ENCODE measurements around the gene GCHFR.

DNA sequence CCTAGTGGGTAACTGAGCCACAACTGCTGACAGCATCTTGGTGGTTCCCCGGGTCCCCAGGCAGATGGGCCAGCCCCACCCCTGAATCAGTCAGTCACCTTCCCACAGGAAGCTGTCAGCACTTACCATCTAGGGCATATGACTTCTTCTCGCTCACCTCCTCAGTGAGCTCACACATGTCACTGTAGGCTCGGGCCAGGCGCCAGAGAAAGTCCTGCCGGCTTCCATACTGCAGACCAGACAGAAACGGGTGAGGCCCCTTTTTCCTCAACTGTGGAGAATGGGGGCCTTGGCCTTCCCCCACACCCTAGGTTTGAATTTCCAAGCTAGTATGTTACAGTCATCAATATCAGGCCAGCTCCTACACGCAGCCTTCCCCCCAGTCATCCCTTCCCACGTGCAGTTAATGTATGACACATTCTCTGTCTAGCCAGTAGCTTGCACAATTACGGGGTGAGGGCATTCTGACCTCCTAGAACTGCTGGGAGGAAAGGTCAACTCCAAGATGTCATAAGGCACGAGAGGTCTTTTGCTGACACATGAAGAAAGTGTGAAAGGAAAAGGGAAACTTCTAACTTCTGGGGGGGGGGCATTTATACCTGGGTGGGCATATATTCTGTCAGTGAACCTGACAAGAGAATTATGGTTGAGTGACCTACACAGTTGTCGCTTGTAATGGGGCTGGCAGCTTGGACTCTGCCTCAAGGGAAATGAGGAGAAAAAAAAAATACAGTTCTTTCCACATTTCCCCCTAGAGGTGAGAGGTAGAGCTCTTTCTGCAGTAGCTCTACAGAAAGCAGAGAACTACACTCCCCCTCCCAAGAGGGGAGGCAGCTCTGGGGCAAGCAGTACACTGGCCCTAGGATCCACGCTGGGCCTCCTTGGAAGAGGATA is 19.7 kb upstream of the GCHFR start:
- no peak for TF ChIP-seq CEBPB (IDR thresholded peaks at IDR 0.05)
- TF ChIP-seq CREB1 (IDR thresholded peaks at IDR 0.05; ENCODE audit: low read depth): no peak
